Cardiac ventricle fibroblast (primary cell): Measurements from ENCODE around the gene MARK4. TPM values are rescaled to one million over a fixed set of nuclear protein-coding genes. Genes with fewer than 3 reads are reported as not detected.

Experiments used
- total RNA-seq: library from RNA; depleted of rRNA; stranded (reverse); fragments of >200 nt; gene quantifications from 2 replicates; pipeline ENCODE4 v1.2.3, GENCODE V29; 2015

MARK4 gene
- 19.5 and 26.4 TPM in 2 replicates for total RNA-seq

GRCh38 chr19:45250832-45251451 is at the start of gene MARK4:
Gene MARK4, plus strand, starts transcription at chr19:45251271. Its CDS starts 318 bp downstream, at chr19:45251589.

GRCh38 chr19:45245334-45245787 is 5.7 kb upstream of the MARK4 start, which contains the start of gene EXOC3L2:
Gene EXOC3L2, minus strand, starts transcription at chr19:45245407. Its CDS starts 6,362 bp downstream, at chr19:45239045.

GRCh38 chr19:45322744-45323281 is 71.7 kb downstream of the MARK4 start, which contains the start of gene CKM:
Gene CKM, minus strand, starts transcription at chr19:45322875. Its CDS starts 3,162 bp downstream, at chr19:45319713.

GRCh38 chr19:45340232-45340898 is 89.3 kb downstream of the MARK4 start, which contains the start of gene KLC3:
Gene KLC3, plus strand, starts transcription at chr19:45340750. Its CDS starts 4,792 bp downstream, at chr19:45345542.

Other genes with a start within 250 kb of the MARK4 start
- 6.8 and 12.4 TPM in 2 replicates for gene RELB, start 249.8 kb upstream of the MARK4 start, total RNA-seq
- gene CLASRP, start 212.2 kb upstream of the MARK4 start, total RNA-seq = 27.3 and 51.9 TPM in 2 replicates
- not detected in 2 replicates for gene ZNF296, start 174.8 kb upstream of the MARK4 start, total RNA-seq
- gene GEMIN7, start 172.0 kb upstream of the MARK4 start, total RNA-seq = 8.2 and 18.2 TPM in 2 replicates
- 21.3 and 26.5 TPM in 2 replicates for gene PPP1R37, start 158.1 kb upstream of the MARK4 start, total RNA-seq
- gene NKPD1, start 90.3 kb upstream of the MARK4 start, total RNA-seq = not detected in 2 replicates
- gene TRAPPC6A, start 73.0 kb upstream of the MARK4 start, total RNA-seq = 19.2 and 35.8 TPM in 2 replicates
- gene BLOC1S3, start 72.5 kb upstream of the MARK4 start, total RNA-seq = 18.3 and 19.5 TPM in 2 replicates
- gene EXOC3L2, start 5.9 kb upstream of the MARK4 start, total RNA-seq = not detected in 2 replicates
- gene CKM, start 71.6 kb downstream of the MARK4 start, total RNA-seq = not detected in 2 replicates
- not detected in 2 replicates for gene KLC3, start 89.5 kb downstream of the MARK4 start, total RNA-seq
- gene ERCC2, start 119.3 kb downstream of the MARK4 start, total RNA-seq = 12.6 and 19.2 TPM in 2 replicates
- 2.3 and 3.8 TPM in 2 replicates for gene PPP1R13L, start 153.8 kb downstream of the MARK4 start, total RNA-seq
- 4.3 and 7.3 TPM in 2 replicates for gene POLR1G, start 155.4 kb downstream of the MARK4 start, total RNA-seq
- gene ERCC1, start 172.6 kb downstream of the MARK4 start, total RNA-seq = 62.0 and 67.8 TPM in 2 replicates
- 41.1 and 43.9 TPM in 2 replicates for gene FOSB, start 216.7 kb downstream of the MARK4 start, total RNA-seq
- gene RTN2, start 245.8 kb downstream of the MARK4 start, total RNA-seq = 6.5 and 19.5 TPM in 2 replicates
- gene PPM1N, start 247.2 kb downstream of the MARK4 start, total RNA-seq = 0.44 and 3.5 TPM in 2 replicates